ENCODE results near the gene TANC1. TPM values are rescaled to one million over a fixed set of nuclear protein-coding genes. Genes with fewer than 3 reads are reported as not detected.

The TANC1 gene
- total and polyA plus RNA-seq, 5 donors, result 22.8 to 75.8 (median 46.5) TPM

- H3K27ac ChIP-seq (ENCODE audit: low read length), result peak overlapping the region; percentile 57
- 70% methylated on average over 6 of the region's 6 CpGs for WGBS
- H3K4me3 ChIP-seq (ENCODE audit: low read length), result no peak overlapping the region
- peaks cover 6% of the 10 kb centered on the region for H3K4me1 ChIP-seq (ENCODE audit: control insufficient read depth, insufficient read depth, low read length)
- peak; percentile 71 to 88 for ATAC-seq
- no peaks in the 10 kb centered on the region for H3K9me3 ChIP-seq (ENCODE audit: control insufficient read depth, low read length)
- intact Hi-C loops (cut with DNase I), result no loop called here
- peak; percentile 45 to 73 (median 73) for DNase-seq
- no peaks in the 10 kb centered on the region for H3K27me3 ChIP-seq (ENCODE audit: control insufficient read depth, insufficient read depth)
Observed at GRCh38 chr2:159195697-159196096, 227.3 kb downstream of the TANC1 start.

- no peaks in the 10 kb centered on the region for H3K27me3 ChIP-seq (ENCODE audit: control insufficient read depth, insufficient read depth)
- 94% methylated on average over 14 of the region's 14 CpGs for WGBS
- intact Hi-C loops (cut with DNase I), result no loop called here
- DNase-seq, result no peak
- no peak overlapping the region for H3K4me3 ChIP-seq (ENCODE audit: low read length)
- no peaks in the 10 kb centered on the region for H3K9me3 ChIP-seq (ENCODE audit: control insufficient read depth, low read length)
- peaks cover 6% of the 10 kb centered on the region for H3K4me1 ChIP-seq (ENCODE audit: control insufficient read depth, insufficient read depth, low read length)
- H3K27ac ChIP-seq (ENCODE audit: low read length), result no peak overlapping the region
- peak in 1 of 2 donors; percentile 19 for ATAC-seq
Observed at GRCh38 chr2:159196393-159196925, 228.0 kb downstream of the TANC1 start.

- H3K27ac ChIP-seq (ENCODE audit: low read length), result peak overlapping the region; percentile 45
- DNase-seq (no peak), ATAC-seq (no peak)
- H3K9me3 ChIP-seq (ENCODE audit: control insufficient read depth, low read length), result no peaks in the 10 kb centered on the region
- 80% methylated on average over 9 of the region's 9 CpGs for WGBS
- H3K4me3 ChIP-seq (ENCODE audit: low read length), result no peak overlapping the region
- intact Hi-C loops (cut with DNase I), result no loop called here
- peaks cover 6% of the 10 kb centered on the region for H3K4me1 ChIP-seq (ENCODE audit: control insufficient read depth, insufficient read depth, low read length)
- no peaks in the 10 kb centered on the region for H3K27me3 ChIP-seq (ENCODE audit: control insufficient read depth, insufficient read depth)
Observed at GRCh38 chr2:159199236-159199635, 230.8 kb downstream of the TANC1 start.

- Histone ChIP-seq H3K4me3 (ENCODE audit: low read length) (no peak overlapping the region), H3K27me3 (ENCODE audit: control insufficient read depth, insufficient read depth) (no peaks in the 10 kb centered on the region), H3K9me3 (ENCODE audit: control insufficient read depth, low read length) (no peaks in the 10 kb centered on the region), H3K4me1 (ENCODE audit: control insufficient read depth, insufficient read depth, low read length) (peaks cover 6% of the 10 kb centered on the region), H3K27ac (ENCODE audit: low read length) (peak overlapping the region; percentile 37)
- DNase-seq (no peak), ATAC-seq (no peak)
- WGBS, result 53% methylated on average over 4 of the region's 4 CpGs
- intact Hi-C loops (cut with DNase I), result no loop called here
Observed at GRCh38 chr2:159199761-159200465, 231.5 kb downstream of the TANC1 start.

- no peaks in the 10 kb centered on the region for H3K27me3 ChIP-seq (ENCODE audit: control insufficient read depth, insufficient read depth)
- H3K9me3 ChIP-seq (ENCODE audit: control insufficient read depth, low read length), result no peaks in the 10 kb centered on the region
- DNase-seq (no peak), ATAC-seq (no peak)
- intact Hi-C loops (cut with DNase I), result no loop called here
- 23% methylated on average over 1 of the region's 1 CpG for WGBS
- H3K4me3 ChIP-seq (ENCODE audit: low read length), result no peak overlapping the region
- no peak overlapping the region for H3K27ac ChIP-seq (ENCODE audit: low read length)
- H3K4me1 ChIP-seq (ENCODE audit: control insufficient read depth, insufficient read depth, low read length), result peaks cover 6% of the 10 kb centered on the region
Observed at GRCh38 chr2:159200498-159200897, 232.1 kb downstream of the TANC1 start.

GRCh38 chr2:159201360-159202063 lies 233.1 kb downstream of the TANC1 start:
- no peak for ATAC-seq
- H3K4me3 ChIP-seq (ENCODE audit: low read length), result no peak overlapping the region
- H3K27ac ChIP-seq (ENCODE audit: low read length), result peak overlapping the region; percentile 42
- H3K4me1 ChIP-seq (ENCODE audit: control insufficient read depth, insufficient read depth, low read length), result peaks cover 3% of the 10 kb centered on the region
- intact Hi-C loops (cut with DNase I), result no loop called here
- no peaks in the 10 kb centered on the region for H3K9me3 ChIP-seq (ENCODE audit: control insufficient read depth, low read length)
- no peaks in the 10 kb centered on the region for H3K27me3 ChIP-seq (ENCODE audit: control insufficient read depth, insufficient read depth)
- 68% methylated on average over 8 of the region's 8 CpGs for WGBS
- DNase-seq, result no peak

- H3K4me3 ChIP-seq (ENCODE audit: low read length), result no peak overlapping the region
- no peaks in the 10 kb centered on the region for H3K9me3 ChIP-seq (ENCODE audit: control insufficient read depth, low read length)
- 43% methylated on average over 4 of the region's 4 CpGs for WGBS
- intact Hi-C loops (cut with DNase I), result no loop called here
- peak overlapping the region; percentile 23 for H3K27ac ChIP-seq (ENCODE audit: low read length)
- ATAC-seq, result peak; percentile 83 to 87
- peak in 2 of 3 donors; percentile 69 to 75 for DNase-seq
- no peaks in the 10 kb centered on the region for H3K27me3 ChIP-seq (ENCODE audit: control insufficient read depth, insufficient read depth)
- peaks cover 3% of the 10 kb centered on the region for H3K4me1 ChIP-seq (ENCODE audit: control insufficient read depth, insufficient read depth, low read length)
Observed at GRCh38 chr2:159202568-159203071, 234.2 kb downstream of the TANC1 start.

- Histone ChIP-seq H3K4me1 (ENCODE audit: control insufficient read depth, insufficient read depth, low read length) (peaks cover 2% of the 10 kb centered on the region), H3K4me3 (ENCODE audit: low read length) (no peak overlapping the region), H3K27ac (ENCODE audit: low read length) (no peak overlapping the region), H3K27me3 (ENCODE audit: control insufficient read depth, insufficient read depth) (no peaks in the 10 kb centered on the region), H3K9me3 (ENCODE audit: control insufficient read depth, low read length) (no peaks in the 10 kb centered on the region)
- ATAC-seq (no peak), DNase-seq (no peak)
- WGBS, result 90% methylated on average over 15 of the region's 15 CpGs
- intact Hi-C loops (cut with DNase I), result no loop called here
Observed at GRCh38 chr2:159204381-159205144, 236.1 kb downstream of the TANC1 start.

GRCh38 chr2:159206736-159207380 lies 238.4 kb downstream of the TANC1 start:
- Histone ChIP-seq H3K9me3 (ENCODE audit: control insufficient read depth, low read length) (no peaks in the 10 kb centered on the region), H3K4me1 (ENCODE audit: control insufficient read depth, insufficient read depth, low read length) (peaks cover 5% of the 10 kb centered on the region), H3K27ac (ENCODE audit: low read length) (peak overlapping the region; percentile 39), H3K27me3 (ENCODE audit: control insufficient read depth, insufficient read depth) (no peaks in the 10 kb centered on the region), H3K4me3 (ENCODE audit: low read length) (no peak overlapping the region)
- no peak for DNase-seq
- intact Hi-C loops (cut with DNase I), result no loop called here
- peak in 1 of 2 donors; percentile 45 for ATAC-seq
- 69% methylated on average over 6 of the region's 6 CpGs for WGBS

- peak overlapping the region; percentile 17 for H3K27ac ChIP-seq (ENCODE audit: low read length)
Observed at GRCh38 chr2:159208438-159208837, 240.0 kb downstream of the TANC1 start.

More at GRCh38 chr2:159208438-159208837, 240.0 kb downstream of the TANC1 start:
- WGBS, result 87% methylated on average over 5 of the region's 5 CpGs
- no peaks in the 10 kb centered on the region for H3K27me3 ChIP-seq (ENCODE audit: control insufficient read depth, insufficient read depth)
- no peak for DNase-seq
- no peaks in the 10 kb centered on the region for H3K9me3 ChIP-seq (ENCODE audit: control insufficient read depth, low read length)
- no peak overlapping the region for H3K4me3 ChIP-seq (ENCODE audit: low read length)
- no peak for ATAC-seq
- intact Hi-C loops (cut with DNase I), result no loop called here
- H3K4me1 ChIP-seq (ENCODE audit: control insufficient read depth, insufficient read depth, low read length), result peaks cover 10% of the 10 kb centered on the region
